ENCODE data around the gene ELL. TPM values are rescaled to one million over a fixed set of nuclear protein-coding genes. Genes with fewer than 3 reads are reported as not detected.
A peak's percentile ranks its signal among the peaks of the same experiment; 100 is the strongest.

The ELL gene
- total RNA-seq, 1 experiment from 2014 or later = 17.3 TPM

DNA sequence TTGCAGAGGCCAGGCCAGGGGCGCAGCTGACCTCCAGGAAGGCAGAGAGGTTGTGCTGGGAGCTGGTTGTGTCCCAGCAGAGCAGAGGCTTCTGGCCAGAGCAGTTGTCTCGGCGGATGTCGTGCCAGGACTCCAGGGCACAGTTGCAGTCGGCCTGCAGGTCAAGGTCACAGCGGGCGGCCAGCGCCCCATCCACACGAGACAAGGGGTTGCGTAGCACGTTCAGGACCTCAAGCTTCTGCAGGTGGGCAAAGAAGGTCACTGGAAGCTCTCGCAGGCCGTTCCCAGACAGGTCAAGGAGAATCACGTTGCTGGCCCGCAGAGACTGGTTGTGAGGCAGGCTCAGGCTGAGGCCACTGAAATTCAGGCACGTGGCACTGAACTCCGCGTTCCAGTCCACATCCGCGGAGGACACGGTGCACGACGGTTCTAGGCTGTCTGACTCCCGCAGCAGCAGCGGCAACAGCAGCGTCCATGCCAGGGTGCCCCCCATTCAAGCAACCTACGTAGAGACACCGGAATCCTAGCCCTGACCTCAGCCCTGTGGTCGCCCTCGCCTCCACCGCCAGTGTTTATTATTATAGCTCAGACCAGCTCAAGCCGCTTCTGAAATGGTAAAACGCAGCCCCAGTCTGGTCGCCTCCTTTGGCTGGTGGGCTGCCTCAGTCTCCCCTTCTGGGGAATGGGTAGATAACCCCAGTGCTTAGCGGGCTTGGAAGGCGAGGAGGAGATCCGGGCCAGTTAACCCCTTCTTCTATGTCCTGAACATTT, 125.2 kb downstream of the ELL start:
- no peak overlapping the region for H3K27ac Mint-ChIP-seq
- no peaks in the 10 kb centered on the region for H3K36me3 Mint-ChIP-seq
- TF ChIP-seq ZNF396 (CRISPR knock-in tag; IDR thresholded peaks at IDR 0.05; ENCODE audit: borderline replicate concordance) (peak; percentile 9; the same call in 1 of the 2 replicates), GTF2I (CRISPR knock-in tag; conservative IDR thresholded peaks at IDR 0.05) (peak; percentile 94), OVOL2 (CRISPR knock-in tag; IDR thresholded peaks at IDR 0.05; ENCODE audit: borderline replicate concordance) (no peak), NFE2L1 (CRISPR knock-in tag; IDR thresholded peaks at IDR 0.05) (no peak), FOXP1 (CRISPR knock-in tag; IDR thresholded peaks at IDR 0.05; ENCODE audit: borderline replicate concordance) (0 out of 2 replicates have a peak, but pooled peaks have one; percentile 8), MAX (CRISPR knock-in tag; IDR thresholded peaks at IDR 0.05) (no peak), GRHL2 (CRISPR knock-in tag; IDR thresholded peaks at IDR 0.05; ENCODE audit: insufficient replicate concordance, severe bottlenecking) (no peak)
- no peak for DNase-seq (ENCODE audit: low spot score)
- H3K27me3 Mint-ChIP-seq (ENCODE audit: low read depth) = no peaks in the 10 kb centered on the region
- ATAC-seq = no peak
- H3K9me3 Mint-ChIP-seq = no peaks in the 10 kb centered on the region
- H3K4me3 Mint-ChIP-seq = 0 out of 2 replicates have a peak overlapping the region, but pooled peaks have one; percentile 8
- ChIA-PET POLR2A (interaction anchor here (1.3 kb wide), 1 partner anchor 115 kb away, joined by 3 read pairs; the partner anchor contains the start of gene JUND), CTCF (interaction anchor here (0.6 to 6.6 kb wide), 9 partner anchors 8 to 363 kb away, joined by 3 to 73 read pairs (median 4); partner anchors contain the start of gene GDF15)
- H3K4me1 Mint-ChIP-seq = peaks cover 5% of the 10 kb centered on the region

DNA sequence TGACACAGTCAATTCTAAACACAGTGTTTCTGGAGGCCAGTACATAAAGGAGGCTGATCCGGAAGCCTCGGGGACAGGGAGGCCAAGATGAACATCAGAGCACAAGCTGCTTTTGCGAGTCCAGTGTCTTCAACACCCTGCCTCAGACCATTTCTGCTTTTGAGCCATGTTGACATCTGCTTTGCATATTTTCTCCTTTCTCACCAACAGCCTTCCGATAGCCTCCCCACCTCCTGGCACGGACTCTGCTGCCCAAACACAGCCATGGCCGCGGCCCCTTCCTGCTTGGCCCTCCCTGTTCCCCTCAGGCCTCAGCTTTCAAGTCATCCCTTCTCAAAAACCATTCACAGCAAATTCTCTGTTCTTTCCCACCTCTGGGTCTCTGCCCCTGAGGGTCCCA, 128.0 kb downstream of the ELL start:
- Mint-ChIP-seq H3K9me3 (no peaks in the 10 kb centered on the region), H3K27ac (no peak overlapping the region), H3K4me3 (no peak overlapping the region), H3K27me3 (ENCODE audit: low read depth) (peaks cover 15% of the 10 kb centered on the region), H3K36me3 (peaks cover 11% of the 10 kb centered on the region), H3K4me1 (peaks cover 5% of the 10 kb centered on the region; the same call in 1 of the 2 replicates)
- TF ChIP-seq ZNF416 (CRISPR knock-in tag; IDR thresholded peaks at IDR 0.05) (no peak), ETV6 (CRISPR knock-in tag; IDR thresholded peaks at IDR 0.05) (no peak), FOXJ3 (CRISPR knock-in tag; IDR thresholded peaks at IDR 0.05; ENCODE audit: borderline replicate concordance) (no peak), FOXK1 (CRISPR knock-in tag; IDR thresholded peaks at IDR 0.05) (no peak), ZBTB43 (CRISPR knock-in tag; IDR thresholded peaks at IDR 0.05) (no peak), TEAD4 (CRISPR knock-in tag; IDR thresholded peaks at IDR 0.05) (no peak), STAT6 (CRISPR knock-in tag; conservative IDR thresholded peaks at IDR 0.05; ENCODE audit: low read depth) (no peak), CDX4 (CRISPR knock-in tag; IDR thresholded peaks at IDR 0.05; ENCODE audit: borderline replicate concordance) (no peak), ESRRA (CRISPR knock-in tag; IDR thresholded peaks at IDR 0.05; ENCODE audit: borderline replicate concordance) (no peak)
- CTCF ChIA-PET = interaction anchor here (1.4 to 1.6 kb wide), 2 partner anchors 8 to 17 kb away, joined by 4 to 5 read pairs; partner anchors contain the start of gene GDF15
- no peak for ATAC-seq
- POLR2A ChIA-PET = interaction anchor here (0.6 to 0.7 kb wide), 2 partner anchors 54 to 501 kb away, joined by 3 to 5 read pairs; no protein-coding TSS in a partner anchor
- DNase-seq (ENCODE audit: low spot score) = no peak

DNA sequence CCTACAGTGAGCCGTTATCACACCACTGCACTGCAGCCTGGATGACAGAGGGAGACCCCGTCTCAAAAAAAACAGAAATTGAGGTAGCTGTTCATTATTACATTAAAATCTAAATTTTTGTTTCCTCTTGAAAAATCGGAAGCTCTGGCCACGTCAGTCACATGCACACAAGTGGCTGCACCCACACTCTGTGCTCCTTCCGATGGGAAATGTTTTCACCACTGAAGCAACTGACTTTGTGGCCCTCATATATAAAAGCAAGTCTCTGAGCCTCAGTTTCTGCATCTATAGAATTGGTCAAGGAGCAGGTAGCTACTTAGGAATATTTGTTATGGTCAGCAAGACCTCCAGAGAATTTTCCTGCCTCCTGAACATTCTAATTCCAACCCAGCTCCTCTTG, 128.9 kb downstream of the ELL start:
- Mint-ChIP-seq H3K4me1 (peaks cover 5% of the 10 kb centered on the region; the same call in 1 of the 2 replicates), H3K9me3 (no peaks in the 10 kb centered on the region), H3K4me3 (no peak overlapping the region), H3K27ac (no peak overlapping the region), H3K36me3 (peaks cover 11% of the 10 kb centered on the region), H3K27me3 (ENCODE audit: low read depth) (peaks cover 19% of the 10 kb centered on the region)
- CTCF ChIA-PET = interaction anchor here (0.6 to 6.1 kb wide), 3 partner anchors 9 to 113 kb away, joined by 3 to 63 read pairs (median 5); partner anchors contain the start of gene JUND
- ATAC-seq (no peak), DNase-seq (ENCODE audit: low spot score) (no peak)
- POLR2A ChIA-PET = no interaction called here
- TF ChIP-seq, protein P1, sequence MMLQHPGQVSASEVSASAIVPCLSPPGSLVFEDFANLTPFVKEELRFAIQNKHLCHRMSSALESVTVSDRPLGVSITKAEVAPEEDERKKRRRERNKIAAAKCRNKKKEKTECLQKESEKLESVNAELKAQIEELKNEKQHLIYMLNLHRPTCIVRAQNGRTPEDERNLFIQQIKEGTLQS (CRISPR knock-in tag; conservative IDR thresholded peaks at IDR 0.05) = no peak
- TF ChIP-seq OVOL2 (CRISPR knock-in tag; IDR thresholded peaks at IDR 0.05; ENCODE audit: borderline replicate concordance) (no peak), ZNF396 (CRISPR knock-in tag; IDR thresholded peaks at IDR 0.05; ENCODE audit: borderline replicate concordance) (no peak), ELF4 (CRISPR knock-in tag; IDR thresholded peaks at IDR 0.05; ENCODE audit: low read depth) (no peak)
- TF ChIP-seq, protein P2, sequence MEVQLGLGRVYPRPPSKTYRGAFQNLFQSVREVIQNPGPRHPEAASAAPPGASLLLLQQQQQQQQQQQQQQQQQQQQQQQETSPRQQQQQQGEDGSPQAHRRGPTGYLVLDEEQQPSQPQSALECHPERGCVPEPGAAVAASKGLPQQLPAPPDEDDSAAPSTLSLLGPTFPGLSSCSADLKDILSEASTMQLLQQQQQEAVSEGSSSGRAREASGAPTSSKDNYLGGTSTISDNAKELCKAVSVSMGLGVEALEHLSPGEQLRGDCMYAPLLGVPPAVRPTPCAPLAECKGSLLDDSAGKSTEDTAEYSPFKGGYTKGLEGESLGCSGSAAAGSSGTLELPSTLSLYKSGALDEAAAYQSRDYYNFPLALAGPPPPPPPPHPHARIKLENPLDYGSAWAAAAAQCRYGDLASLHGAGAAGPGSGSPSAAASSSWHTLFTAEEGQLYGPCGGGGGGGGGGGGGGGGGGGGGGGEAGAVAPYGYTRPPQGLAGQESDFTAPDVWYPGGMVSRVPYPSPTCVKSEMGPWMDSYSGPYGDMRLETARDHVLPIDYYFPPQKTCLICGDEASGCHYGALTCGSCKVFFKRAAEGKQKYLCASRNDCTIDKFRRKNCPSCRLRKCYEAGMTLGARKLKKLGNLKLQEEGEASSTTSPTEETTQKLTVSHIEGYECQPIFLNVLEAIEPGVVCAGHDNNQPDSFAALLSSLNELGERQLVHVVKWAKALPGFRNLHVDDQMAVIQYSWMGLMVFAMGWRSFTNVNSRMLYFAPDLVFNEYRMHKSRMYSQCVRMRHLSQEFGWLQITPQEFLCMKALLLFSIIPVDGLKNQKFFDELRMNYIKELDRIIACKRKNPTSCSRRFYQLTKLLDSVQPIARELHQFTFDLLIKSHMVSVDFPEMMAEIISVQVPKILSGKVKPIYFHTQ (CRISPR knock-in tag; IDR thresholded peaks at IDR 0.05) = no peak
- TF ChIP-seq, protein P3, sequence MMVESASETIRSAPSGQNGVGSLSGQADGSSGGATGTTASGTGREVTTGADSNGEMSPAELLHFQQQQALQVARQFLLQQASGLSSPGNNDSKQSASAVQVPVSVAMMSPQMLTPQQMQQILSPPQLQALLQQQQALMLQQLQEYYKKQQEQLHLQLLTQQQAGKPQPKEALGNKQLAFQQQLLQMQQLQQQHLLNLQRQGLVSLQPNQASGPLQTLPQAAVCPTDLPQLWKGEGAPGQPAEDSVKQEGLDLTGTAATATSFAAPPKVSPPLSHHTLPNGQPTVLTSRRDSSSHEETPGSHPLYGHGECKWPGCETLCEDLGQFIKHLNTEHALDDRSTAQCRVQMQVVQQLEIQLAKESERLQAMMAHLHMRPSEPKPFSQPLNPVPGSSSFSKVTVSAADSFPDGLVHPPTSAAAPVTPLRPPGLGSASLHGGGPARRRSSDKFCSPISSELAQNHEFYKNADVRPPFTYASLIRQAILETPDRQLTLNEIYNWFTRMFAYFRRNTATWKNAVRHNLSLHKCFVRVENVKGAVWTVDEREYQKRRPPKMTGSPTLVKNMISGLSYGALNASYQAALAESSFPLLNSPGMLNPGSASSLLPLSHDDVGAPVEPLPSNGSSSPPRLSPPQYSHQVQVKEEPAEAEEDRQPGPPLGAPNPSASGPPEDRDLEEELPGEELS (CRISPR knock-in tag; IDR thresholded peaks at IDR 0.05) = no peak
